H1 (cell line): ENCODE measurements around the gene WASHC4. TPM values are rescaled to one million over a fixed set of nuclear protein-coding genes. Genes with fewer than 3 reads are reported as not detected.

ENCODE experiments used
- CTCF ChIA-PET: fragments of 300-600 bp; sonication (Branson Sonifier 250); formaldehyde crosslinking; loops from one replicate; lab custom pipeline; 2021; ENCODE audit not compliant: partially characterized antibody; lab: Charles Lee
- POLR2A ChIA-PET: fragments of 300-600 bp; sonication (Branson Sonifier 250); formaldehyde crosslinking; loops from one replicate; lab custom pipeline; 2021; ENCODE audit warnings: inconsistent platforms; ENCODE audit not compliant: partially characterized antibody; lab: Charles Lee
- DNase-seq, 2 experiments: peaks; one replicate each; pipeline versions ENCODE4 v3.0.0 to v3.0.0-alpha.2; 2010 to 2022; ENCODE audit warnings: low spot score in 2 of 2, low read depth in 1 of 2, mixed read lengths in 1 of 2
- FAIRE-seq: peaks from 2 replicates; lab custom pipeline; 2011; peaks lifted over from hg19 to GRCh38; lab: Jason Lieb, UNC
- H2AFZ ChIP-seq: 2 replicates; pipeline ENCODE4 v1.8.1; 2012; ENCODE audit warnings: low read length, inconsistent platforms
- H2AK5ac ChIP-seq: 2 replicates; pipeline ENCODE4 v1.6.1; 2013; ENCODE audit warnings: low read depth, low read length
- H2BK120ac ChIP-seq: replicated peaks from 2 replicates; pipeline ENCODE3; 2013; ENCODE audit warnings: low read depth, low read length, inconsistent platforms
- H2BK12ac ChIP-seq: 2 replicates; pipeline ENCODE4 v1.6.1; 2013; ENCODE audit warnings: low read depth, low read length
- H2BK15ac ChIP-seq: 2 replicates; pipeline ENCODE4 v1.6.1; 2013; ENCODE audit warnings: low read length
- H2BK20ac ChIP-seq: 2 replicates; pipeline ENCODE4 v1.6.1; 2013; ENCODE audit warnings: low read length
- H2BK5ac ChIP-seq: 2 replicates; pipeline ENCODE4 v1.6.1; 2013; ENCODE audit warnings: low read depth, low read length
- H3K14ac ChIP-seq: 2 replicates; pipeline ENCODE4 v1.6.1; 2013; ENCODE audit warnings: inconsistent platforms; ENCODE audit not compliant: insufficient read length
- H3K18ac ChIP-seq: 2 replicates; pipeline ENCODE4 v1.6.1; 2013; ENCODE audit warnings: low read length; ENCODE audit errors: extremely low read depth
- H3K23ac ChIP-seq: 2 replicates; pipeline ENCODE4 v1.6.1; 2013; ENCODE audit warnings: inconsistent platforms; ENCODE audit not compliant: insufficient read length
- H3K23me2 ChIP-seq: 2 replicates; pipeline ENCODE4 v1.6.1; 2013; ENCODE audit warnings: low read depth, low read length
- H3K27ac ChIP-seq: 2 replicates; pipeline ENCODE4 v1.6.1; 2011; ENCODE audit warnings: low read depth, low read length, inconsistent platforms
- H3K27me3 ChIP-seq, 4 experiments: replicated peaks in 1 of 4; 1 replicate in 1 of 4; 2 replicates in 3 of 4; pipeline versions ENCODE4 v1.6.1 to v1.8.1; 2011 to 2013; ENCODE audit warnings: low read length in 3 of 4, mild to moderate bottlenecking in 3 of 4, inconsistent platforms in 2 of 4, mixed read lengths in 2 of 4, moderate library complexity in 1 of 4; ENCODE audit not compliant: control insufficient read depth in 3 of 4, insufficient read depth in 3 of 4; ENCODE audit errors: extremely low read depth in 1 of 4
- H3K36me3 ChIP-seq, 4 experiments: 2 replicates each; pipeline versions ENCODE4 v1.6.1 to v1.8.1; 2011 to 2013; ENCODE audit warnings: mild to moderate bottlenecking in 4 of 4, low read length in 3 of 4, moderate library complexity in 2 of 4, control low read depth in 1 of 4, inconsistent platforms in 1 of 4; ENCODE audit not compliant: insufficient read depth in 4 of 4, control insufficient read depth in 2 of 4
- H3K4ac ChIP-seq: replicated peaks from 2 replicates; pipeline ENCODE3; 2013; ENCODE audit warnings: low read length, low read depth, mixed read lengths, inconsistent platforms; ENCODE audit not compliant: insufficient read length
- H3K4me1 ChIP-seq, 4 experiments: replicated peaks in 1 of 4; 1 replicate in 1 of 4; 2 replicates in 3 of 4; pipeline versions ENCODE4 v1.6.1 to v1.8.1; 2011 to 2013; ENCODE audit warnings: low read length in 3 of 4, inconsistent platforms in 2 of 4, mixed read lengths in 1 of 4; ENCODE audit not compliant: insufficient read depth in 4 of 4, control insufficient read depth in 3 of 4
- H3K4me2 ChIP-seq, 2 experiments: 2 replicates each; pipeline versions ENCODE4 v1.6.1 to v1.8.1; 2011 to 2013; ENCODE audit warnings: low read depth in 2 of 2, low read length in 2 of 2, control low read depth in 1 of 2, inconsistent platforms in 1 of 2, mild to moderate bottlenecking in 1 of 2; ENCODE audit not compliant: insufficient read depth in 1 of 2
- H3K4me3 ChIP-seq, 4 experiments: fragments of 200-600, 300-600 bp in 1 of 4; sonication (generic), shearing (Covaris generic), sonication (Bioruptor Twin) in 1 of 4; 2 replicates each; pipeline versions ENCODE4 v1.5.1 to v1.8.1; 2011 to 2016; ENCODE audit warnings: low read length in 4 of 4, low read depth in 3 of 4, control low read depth in 2 of 4, inconsistent platforms in 2 of 4, mild to moderate bottlenecking in 2 of 4, mixed read lengths in 1 of 4, moderate library complexity in 1 of 4; ENCODE audit not compliant: insufficient read depth in 2 of 4; ENCODE audit errors: extremely low read depth in 1 of 4
- H3K56ac ChIP-seq: replicated peaks from 2 replicates; pipeline ENCODE3; 2013; ENCODE audit warnings: low read depth, mild to moderate bottlenecking, mixed read lengths, low read length, inconsistent platforms; ENCODE audit not compliant: insufficient read length
- H3K79me1 ChIP-seq: 2 replicates; pipeline ENCODE4 v1.6.1; 2013; ENCODE audit warnings: low read depth, low read length, control low read depth
- H3K79me2 ChIP-seq, 2 experiments: 2 replicates each; pipeline versions ENCODE4 v1.6.1 to v1.8.1; 2012 to 2013; ENCODE audit warnings: low read length in 2 of 2, mild to moderate bottlenecking in 2 of 2, inconsistent platforms in 1 of 2; ENCODE audit not compliant: insufficient read depth in 2 of 2, control insufficient read depth in 1 of 2
- H3K9ac ChIP-seq, 4 experiments: replicated peaks in 1 of 4; 1 replicate in 1 of 4; 2 replicates in 3 of 4; pipeline versions ENCODE4 v1.6.1 to v1.8.1; 2011 to 2013; ENCODE audit warnings: low read depth in 3 of 4, low read length in 3 of 4, control low read depth in 2 of 4, mild to moderate bottlenecking in 2 of 4, moderate library complexity in 2 of 4, inconsistent platforms in 1 of 4; ENCODE audit errors: extremely low read depth in 1 of 4
- H3K9me3 ChIP-seq, 2 experiments: 2 replicates each; pipeline versions ENCODE4 v1.6.1 to v1.8.1; 2012 to 2013; ENCODE audit warnings: mild to moderate bottlenecking in 2 of 2, moderate library complexity in 2 of 2, control low read depth in 1 of 2, inconsistent platforms in 1 of 2, low read depth in 1 of 2, low read length in 1 of 2, mixed read lengths in 1 of 2; ENCODE audit not compliant: insufficient read depth in 2 of 2
- H4K20me1 ChIP-seq, 2 experiments: replicated peaks in 1 of 2; 2 replicates each; pipeline versions ENCODE3 to v1.8.1; 2011 to 2013; ENCODE audit warnings: inconsistent platforms in 2 of 2, low read length in 2 of 2, mild to moderate bottlenecking in 1 of 2; ENCODE audit not compliant: insufficient read depth in 2 of 2, control insufficient read depth in 1 of 2
- H4K5ac ChIP-seq: 2 replicates; pipeline ENCODE4 v1.6.1; 2013; ENCODE audit warnings: low read length, low read depth, mixed read lengths, inconsistent platforms; ENCODE audit not compliant: insufficient read length
- H4K8ac ChIP-seq: 2 replicates; pipeline ENCODE4 v1.8.0; 2013; ENCODE audit warnings: mild to moderate bottlenecking, moderate library complexity, low read length, inconsistent platforms; ENCODE audit not compliant: insufficient read depth; ENCODE audit errors: extremely low read depth
- H4K91ac ChIP-seq: replicated peaks from 2 replicates; pipeline ENCODE3; 2013; ENCODE audit warnings: low read length, mixed read lengths, inconsistent platforms; ENCODE audit not compliant: insufficient read length
- CREB1 ChIP-seq: IDR thresholded peaks from 2 replicates; pipeline ENCODE4 v1.6.1; 2012; ENCODE audit warnings: inconsistent platforms
- E2F6 ChIP-seq: IDR thresholded peaks from 2 replicates; pipeline ENCODE4 v1.6.1; 2012; ENCODE audit warnings: inconsistent platforms
- NANOG ChIP-seq: IDR thresholded peaks from 2 replicates; pipeline ENCODE4 v1.6.1; 2011; ENCODE audit warnings: low read length, low read depth, mild to moderate bottlenecking, inconsistent platforms; ENCODE audit not compliant: insufficient read depth, poor library complexity, severe bottlenecking
- PHF8 ChIP-seq: fragments of 200-600 bp; sonication (generic); conservative IDR thresholded peaks from 2 replicates; pipeline ENCODE4 v1.7.1; 2012; ENCODE audit warnings: low read depth, mild to moderate bottlenecking, inconsistent platforms, low read length, moderate library complexity
- POLR2A ChIP-seq, 2 experiments: IDR thresholded peaks; 1 replicate in 1 of 2; 2 replicates in 1 of 2; pipeline ENCODE4 v1.6.1; 2011; ENCODE audit warnings: low read depth in 2 of 2, low read length in 2 of 2, mild to moderate bottlenecking in 2 of 2; ENCODE audit errors: control extremely low read depth in 1 of 2
- POLR2AphosphoS5 ChIP-seq: IDR thresholded peaks from 2 replicates; pipeline ENCODE4 v1.6.1; 2011; ENCODE audit warnings: low read depth, low read length
- POU5F1 ChIP-seq: IDR thresholded peaks from 2 replicates; pipeline ENCODE4 v1.6.1; 2011; ENCODE audit warnings: low read depth, mild to moderate bottlenecking, low read length, moderate library complexity
- RFX5 ChIP-seq: IDR thresholded peaks from 2 replicates; pipeline ENCODE4 v1.6.1; 2011; ENCODE audit warnings: low read depth, low read length, improper control_type of control experiment, borderline replicate concordance
- SP1 ChIP-seq: IDR thresholded peaks from 2 replicates; pipeline ENCODE4 v1.6.1; 2011; ENCODE audit warnings: low read depth, low read length
- TAF1 ChIP-seq: IDR thresholded peaks from 2 replicates; pipeline ENCODE4 v1.6.1; 2011; ENCODE audit warnings: mild to moderate bottlenecking, low read depth, low read length
- TBP ChIP-seq: IDR thresholded peaks from 2 replicates; pipeline ENCODE4 v1.6.1; 2011; ENCODE audit warnings: low read depth, low read length, improper control_type of control experiment
- TCF12 ChIP-seq: IDR thresholded peaks from 2 replicates; pipeline ENCODE4 v1.6.1; 2011; ENCODE audit warnings: low read depth, mild to moderate bottlenecking, low read length
- YY1 ChIP-seq: IDR thresholded peaks from 2 replicates; pipeline ENCODE4 v1.6.1; 2011; ENCODE audit warnings: low read depth, mild to moderate bottlenecking, low read length
- WGBS, 2 experiments: shearing (Covaris generic) in 1 of 2; methylation state at CpG; one replicate each; pipeline versions ENCODE4 v1.1.6 to v1.1.7; 2013 to 2015; ENCODE audit warnings: low lambda C conversion rate in 2 of 2, mixed read lengths in 2 of 2, inconsistent platforms in 1 of 2, low coverage in 1 of 2, missing lambda C conversion rate in 1 of 2; ENCODE audit not compliant: insufficient replicate concordance in 2 of 2, insufficient coverage in 1 of 2, insufficient read length in 1 of 2; ENCODE audit errors: extremely low coverage in 1 of 2, missing lambda C conversion rate in 1 of 2; 5-methylcytosine and 5-hydroxymethylcytosine counted together
- polyA plus RNA-seq, 7 experiments: library from polyadenylated mRNA; depleted of rRNA in 3 of 7; stranded (reverse) in 5 of 7; unstranded in 2 of 7; fragments of >200 nt in 5 of 7; fragments of 200-250 nt in 2 of 7; gene quantifications; 1 replicate in 5 of 7; 2 replicates in 1 of 7; 4 replicates in 1 of 7; pipeline versions ENCODE4 v1.2.1 to v1.2.3, GENCODE V29; 2011 to 2013; ENCODE audit warnings: missing spikeins in 2 of 7, mixed read lengths in 2 of 7
- total RNA-seq: library from RNA; stranded (reverse); fragmentation: NEBNext Ultra II Directional; extraction: Animal tissue kit (Norgen Biotek cat#: 25700); gene quantifications from 2 replicates; pipeline ENCODE4 v1.2.1, GENCODE V29; 2021

WASHC4 gene
- total and polyA plus RNA-seq, 2 of the 8 experiments (the other 6 are each of a cell fraction or from before 2014, with no cell fraction given) = 13.0 to 38.5 TPM

GRCh38 chr12:105092336-105092735, 15.2 kb upstream of the WASHC4 start:
- H2AFZ ChIP-seq = peak overlapping the region; percentile 31; the same call in 1 of the 2 replicates
- 6% methylated on average over 13 of the region's 13 CpGs; no CpG with 5 or more reads in 1 of the 2 experiments for WGBS, 2 experiments
- H3K18ac ChIP-seq = no peak overlapping the region; the same call in 1 of the 2 replicates
- H3K4ac ChIP-seq = no peak overlapping the region
- no peak overlapping the region for H4K8ac ChIP-seq
- H2AK5ac ChIP-seq = no peak overlapping the region; the same call in 1 of the 2 replicates
- no peak overlapping the region for H4K91ac ChIP-seq
- H3K4me2 ChIP-seq = peak overlapping the region; percentile 47 to 52
- H3K27ac ChIP-seq = peak overlapping the region; percentile 89
- H4K20me1 ChIP-seq = no peaks in the 10 kb centered on the region
- H3K23ac ChIP-seq = no peak overlapping the region
- no peak overlapping the region for H2BK15ac ChIP-seq
- ChIA-PET CTCF (interaction anchor here (1.0 kb wide), 1 partner anchor 10 kb away, joined by 3 read pairs; no protein-coding TSS in a partner anchor), POLR2A (interaction anchor here (0.6 to 2.9 kb wide), 9 partner anchors 8 to 80 kb away, joined by 3 to 31 read pairs (median 5); partner anchors contain the start of gene WASHC4)
- H4K5ac ChIP-seq = peak overlapping the region; percentile 31
- no peaks in the 10 kb centered on the region for H3K79me1 ChIP-seq
- H3K36me3 ChIP-seq = no peaks in the 10 kb centered on the region
- H3K23me2 ChIP-seq = 0 out of 2 replicates have a peak, but pooled peaks cover 3% of the 10 kb centered on the region
- FAIRE-seq (peak; percentile 93), DNase-seq (peak; percentile 64 to 89)
- no peak overlapping the region for H3K56ac ChIP-seq
- no peaks in the 10 kb centered on the region for H3K27me3 ChIP-seq
- H3K14ac ChIP-seq = no peak overlapping the region
- H2BK5ac ChIP-seq = peak overlapping the region; percentile 87
- peak overlapping the region in 3 of 4 experiments; percentile 2 to 49 (median 2); a peak in 5 of 8 replicates for H3K4me3 ChIP-seq
- H3K9ac ChIP-seq = peak overlapping the region in 3 of 4 experiments; percentile 49 to 56 (median 51); a peak in 5 of 7 replicates
- H2BK20ac ChIP-seq = no peak overlapping the region
- no peak overlapping the region for H2BK120ac ChIP-seq
- no peaks in the 10 kb centered on the region for H3K79me2 ChIP-seq
- peak overlapping the region; percentile 93; the same call in 1 of the 2 replicates for H2BK12ac ChIP-seq
- peaks cover 14 to 29% (median 20%) of the 10 kb centered on the region in 4 experiments; a peak in 6 of 7 replicates for H3K4me1 ChIP-seq
- H3K9me3 ChIP-seq = peaks cover 8 to 9% of the 10 kb centered on the region in 2 experiments; a peak in 3 of 4 replicates
- TF ChIP-seq YY1 = peak; percentile 93
- no peak for TF ChIP-seq RFX5
- peak; percentile 72 for TF ChIP-seq CREB1
- TF ChIP-seq E2F6 = no peak
- TF ChIP-seq TBP = peak; percentile 70; the same call in 1 of the 2 replicates
- TF ChIP-seq POLR2A (IDR thresholded peaks at IDR 0.05; ENCODE audit: control extremely low read depth in 1 of 2, low read depth in 2 of 2, low read length in 2 of 2) = peak; percentile 86 to 91
- no peak for TF ChIP-seq NANOG
- peak; percentile 85; the same call in 1 of the 2 replicates for TF ChIP-seq TAF1
- peak; percentile 13; the same call in 1 of the 2 replicates for TF ChIP-seq POU5F1
- peak; percentile 61; the same call in 1 of the 2 replicates for TF ChIP-seq SP1
- no peak for TF ChIP-seq PHF8
- peak; percentile 61; the same call in 1 of the 2 replicates for TF ChIP-seq POLR2AphosphoS5
- 0 out of 2 replicates have a peak, but pooled peaks have one; percentile 11 for TF ChIP-seq TCF12
